Adrenal gland (tissue), 5 donors: Measurements from ENCODE around the gene BCAR3.

Source experiments
- CTCF ChIP-seq, 6 experiments: fragments of 450-650 bp in 4 of 6; fragments of 200-600 bp in 2 of 6; sonication (generic) in 1 of 6; IDR thresholded peaks; 1 replicate in 5 of 6; 2 replicates in 1 of 6; pipeline versions ENCODE4 v1.5.1 to v1.8.0; 2016 to 2021; ENCODE audit warnings: antibody characterized with exemption in 6 of 6, mild to moderate bottlenecking in 2 of 6, moderate library complexity in 1 of 6
- POLR2A ChIP-seq, 2 donors: fragments of 450-650 bp; IDR thresholded peaks; one replicate each; pipeline ENCODE4 v1.6.1; 2017; ENCODE audit warnings: antibody characterized with exemption in 2 of 2, mild to moderate bottlenecking in 2 of 2, moderate library complexity in 1 of 2
- donor health status: DM: no; HTN: no; CAD: no.

- TF ChIP-seq CTCF (IDR thresholded peaks at IDR 0.05) (no peak), POLR2A (IDR thresholded peaks at IDR 0.05) (peak in 1 of 2 donors; percentile 34)
Measured at GRCh38 chr1:93708734-93709481, 27.3 kb upstream of the BCAR3 start.
